Left cardiac atrium (tissue), 4 donors: ENCODE measurements around the gene GMDS. TPM values are rescaled to one million over a fixed set of nuclear protein-coding genes. Genes with fewer than 3 reads are reported as not detected.

Experiments used
- ATAC-seq, 2 donors: fragments of 200-7000 bp; cut with Tn5 transposase; one replicate each; pipeline ENCODE4 v1.9.1; 2020; ENCODE audit warnings: mild to moderate bottlenecking in 2 of 2, moderate library complexity in 2 of 2
- DNase-seq: peaks from one replicate; pipeline ENCODE4 v3.0.0-alpha.2; 2020
- intact Hi-C, 2 donors: fragments of 100-400 bp; cut with DNase I; formaldehyde crosslinking; loops; one replicate each; pipeline versions ENCODE4 v1.14.1 to v1.15.1; 2022 to 2023
- total RNA-seq, 2 donors: library from RNA; stranded (reverse); fragmentation: NEBNext Ultra II Directional; extraction: Animal tissue kit (Norgen Biotek cat#: 25700); gene quantifications; one replicate each; pipeline ENCODE4 v1.2.1, GENCODE V29; 2021
- donor health status: DM: no; HTN: yes; CAD: no.
- donor health status: DM: no; HTN: yes; CAD: no; lungs with severe emphysema.
- donor health status: DM: yes; HTN: yes; CAD: no.
- donor health status: Dilated cardiomyopathy.

The GMDS gene
- total RNA-seq, 2 donors from 2014 or later: 8.4 to 20.8 TPM

GRCh38 chr6:1945235-1945832 is 300.1 kb downstream of the GMDS start:
- intact Hi-C loops: no loop called here

GRCh38 chr6:1942834-1943233 is 302.6 kb downstream of the GMDS start:
- no peak for DNase-seq
- no peak for ATAC-seq
- intact Hi-C loops: no loop called here

More at GRCh38 chr6:1945235-1945832, 300.1 kb downstream of the GMDS start:
- ATAC-seq: no peak
- DNase-seq: no peak

- DNase-seq: no peak
- no peak for ATAC-seq
- intact Hi-C loops: no loop called here
Observed at GRCh38 chr6:1941534-1941933, 303.9 kb downstream of the GMDS start.

GRCh38 chr6:1940381-1940780 is 305.0 kb downstream of the GMDS start:
- ATAC-seq: no peak
- DNase-seq: no peak
- intact Hi-C loops: no loop called here

GRCh38 chr6:1933292-1933691 is 312.1 kb downstream of the GMDS start:
- no peak for DNase-seq
- no peak for ATAC-seq
- intact Hi-C loops: no loop called here

- intact Hi-C loops: no loop called here
- DNase-seq: no peak
- no peak for ATAC-seq
Observed at GRCh38 chr6:1931817-1932216, 313.6 kb downstream of the GMDS start.

- ATAC-seq (no peak), DNase-seq (no peak)
- intact Hi-C loops: no loop called here
Observed at GRCh38 chr6:1930356-1930755, 315.0 kb downstream of the GMDS start.

GRCh38 chr6:1929931-1930330 is 315.5 kb downstream of the GMDS start:
- intact Hi-C loops: no loop called here
- ATAC-seq (no peak), DNase-seq (no peak)

GRCh38 chr6:1925743-1926430 is 319.5 kb downstream of the GMDS start:
- DNase-seq (no peak), ATAC-seq (no peak)
- intact Hi-C loops: no loop called here

- intact Hi-C loops: no loop called here
- no peak for DNase-seq
- no peak for ATAC-seq
Observed at GRCh38 chr6:1923449-1923848, 322.0 kb downstream of the GMDS start.

- ATAC-seq: no peak
- no peak for DNase-seq
- intact Hi-C loops: no loop called here
Observed at GRCh38 chr6:1917626-1918371, 327.6 kb downstream of the GMDS start.

- no peak for ATAC-seq
- no peak for DNase-seq
- intact Hi-C loops: no loop called here
Observed at GRCh38 chr6:1916334-1917070, 328.9 kb downstream of the GMDS start.

- DNase-seq: no peak
- intact Hi-C loops: no loop called here
- ATAC-seq: no peak
Observed at GRCh38 chr6:1915226-1915625, 330.2 kb downstream of the GMDS start.

GRCh38 chr6:1913577-1913976 is 331.8 kb downstream of the GMDS start:
- no peak for ATAC-seq
- intact Hi-C loops: no loop called here
- DNase-seq: no peak

GRCh38 chr6:1912731-1913130 is 332.7 kb downstream of the GMDS start:
- DNase-seq (no peak), ATAC-seq (peak in 1 of 2 donors; percentile 23)
- intact Hi-C loops: no loop called here

- ATAC-seq (no peak), DNase-seq (no peak)
- intact Hi-C loops: no loop called here
Observed at GRCh38 chr6:1911474-1911873, 333.9 kb downstream of the GMDS start.

- intact Hi-C loops: no loop called here
Observed at GRCh38 chr6:1910621-1911407, 334.6 kb downstream of the GMDS start.

GRCh38 chr6:1908784-1909183 is 336.6 kb downstream of the GMDS start:
- intact Hi-C loops: no loop called here
- ATAC-seq: no peak

More at GRCh38 chr6:1910621-1911407, 334.6 kb downstream of the GMDS start:
- ATAC-seq: no peak
- DNase-seq: no peak

GRCh38 chr6:1906609-1907008 is 338.8 kb downstream of the GMDS start:
- ATAC-seq: no peak
- no peak for DNase-seq
- intact Hi-C loops: no loop called here

More at GRCh38 chr6:1908784-1909183, 336.6 kb downstream of the GMDS start:
- DNase-seq: no peak
